ENCODE measurements around the gene CBFB. TPM values are rescaled to one million over a fixed set of nuclear protein-coding genes. Genes with fewer than 3 reads are reported as not detected.

Gene CBFB
- total and polyA plus RNA-seq, 2 experiments from 2014 or later: 26.1 to 26.9 TPM

DNA sequence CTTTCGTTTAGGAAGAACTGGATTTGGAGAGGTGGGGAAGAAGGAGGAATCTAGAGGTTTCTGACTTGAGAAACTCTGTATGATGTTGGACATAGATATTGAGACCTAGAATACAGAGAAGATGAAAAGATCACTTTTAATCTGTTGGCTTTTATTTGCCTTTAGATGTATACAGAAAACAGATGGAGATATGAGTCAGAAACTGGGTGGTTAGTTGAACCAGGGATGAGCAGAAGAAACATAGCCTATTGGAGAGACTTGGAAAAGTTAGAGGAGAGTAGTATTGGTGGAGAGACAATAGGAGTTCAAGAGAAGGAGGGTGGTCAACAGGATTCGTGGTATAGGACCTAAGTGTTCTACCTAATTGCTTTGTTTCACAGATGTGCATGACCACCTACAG, 85.8 kb downstream of the CBFB start:
- Mint-ChIP-seq H3K9me3 (no peaks in the 10 kb centered on the region; the same call in 2 of the 3 replicates), H3K4me1 (peaks cover 26% of the 10 kb centered on the region), H3K27ac (no peak overlapping the region), H3K27me3 (ENCODE audit: insufficient read depth, low read depth, poor library complexity) (peaks cover 2% of the 10 kb centered on the region), H3K36me3 (ENCODE audit: low read depth) (no peaks in the 10 kb centered on the region; the same call in 2 of the 3 replicates), H3K4me3 (no peak overlapping the region)
- H2AFZ ChIP-seq: no peak overlapping the region
- DNase-seq (ENCODE audit: low spot score): no peak
- H3K36me3 ChIP-seq (ENCODE audit: insufficient read depth): no peaks in the 10 kb centered on the region
- peaks cover 76% of the 10 kb centered on the region for H3K79me2 ChIP-seq (replicated peaks; ENCODE audit: insufficient read depth)
- H3K27me3 ChIP-seq (ENCODE audit: insufficient read depth): no peaks in the 10 kb centered on the region
- peaks cover 51% of the 10 kb centered on the region for H4K20me1 ChIP-seq (replicated peaks; ENCODE audit: insufficient read depth)
- no peak for ATAC-seq
- H3F3A ChIP-seq (replicated peaks; ENCODE audit: low read depth): no peaks in the 10 kb centered on the region; the same call in 1 of the 2 replicates
- H3K4me3 ChIP-seq: no peak overlapping the region
- H3K4me2 ChIP-seq: no peak overlapping the region
- no peak overlapping the region for H3K27ac ChIP-seq (ENCODE audit: low read depth)
- TF ChIP-seq, protein P1, sequence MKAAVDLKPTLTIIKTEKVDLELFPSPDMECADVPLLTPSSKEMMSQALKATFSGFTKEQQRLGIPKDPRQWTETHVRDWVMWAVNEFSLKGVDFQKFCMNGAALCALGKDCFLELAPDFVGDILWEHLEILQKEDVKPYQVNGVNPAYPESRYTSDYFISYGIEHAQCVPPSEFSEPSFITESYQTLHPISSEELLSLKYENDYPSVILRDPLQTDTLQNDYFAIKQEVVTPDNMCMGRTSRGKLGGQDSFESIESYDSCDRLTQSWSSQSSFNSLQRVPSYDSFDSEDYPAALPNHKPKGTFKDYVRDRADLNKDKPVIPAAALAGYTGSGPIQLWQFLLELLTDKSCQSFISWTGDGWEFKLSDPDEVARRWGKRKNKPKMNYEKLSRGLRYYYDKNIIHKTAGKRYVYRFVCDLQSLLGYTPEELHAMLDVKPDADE (IDR thresholded peaks at IDR 0.05): no peak
- no peak for TF ChIP-seq EZH2 (IDR thresholded peaks at IDR 0.05; ENCODE audit: low read depth, unreplicated experiment)
- no peak for TF ChIP-seq CREB1 (CRISPR knock-in tag; IDR thresholded peaks at IDR 0.05; ENCODE audit: low read depth)
- TF ChIP-seq, protein P2, sequence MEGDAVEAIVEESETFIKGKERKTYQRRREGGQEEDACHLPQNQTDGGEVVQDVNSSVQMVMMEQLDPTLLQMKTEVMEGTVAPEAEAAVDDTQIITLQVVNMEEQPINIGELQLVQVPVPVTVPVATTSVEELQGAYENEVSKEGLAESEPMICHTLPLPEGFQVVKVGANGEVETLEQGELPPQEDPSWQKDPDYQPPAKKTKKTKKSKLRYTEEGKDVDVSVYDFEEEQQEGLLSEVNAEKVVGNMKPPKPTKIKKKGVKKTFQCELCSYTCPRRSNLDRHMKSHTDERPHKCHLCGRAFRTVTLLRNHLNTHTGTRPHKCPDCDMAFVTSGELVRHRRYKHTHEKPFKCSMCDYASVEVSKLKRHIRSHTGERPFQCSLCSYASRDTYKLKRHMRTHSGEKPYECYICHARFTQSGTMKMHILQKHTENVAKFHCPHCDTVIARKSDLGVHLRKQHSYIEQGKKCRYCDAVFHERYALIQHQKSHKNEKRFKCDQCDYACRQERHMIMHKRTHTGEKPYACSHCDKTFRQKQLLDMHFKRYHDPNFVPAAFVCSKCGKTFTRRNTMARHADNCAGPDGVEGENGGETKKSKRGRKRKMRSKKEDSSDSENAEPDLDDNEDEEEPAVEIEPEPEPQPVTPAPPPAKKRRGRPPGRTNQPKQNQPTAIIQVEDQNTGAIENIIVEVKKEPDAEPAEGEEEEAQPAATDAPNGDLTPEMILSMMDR (conservative IDR thresholded peaks at IDR 0.05; ENCODE audit: low read depth in 2 of 2): no peak
- peaks cover 18% of the 10 kb centered on the region for H3K4me1 ChIP-seq (ENCODE audit: insufficient read depth)
- H3K9me2 ChIP-seq (ENCODE audit: insufficient read depth): no peaks in the 10 kb centered on the region

DNA sequence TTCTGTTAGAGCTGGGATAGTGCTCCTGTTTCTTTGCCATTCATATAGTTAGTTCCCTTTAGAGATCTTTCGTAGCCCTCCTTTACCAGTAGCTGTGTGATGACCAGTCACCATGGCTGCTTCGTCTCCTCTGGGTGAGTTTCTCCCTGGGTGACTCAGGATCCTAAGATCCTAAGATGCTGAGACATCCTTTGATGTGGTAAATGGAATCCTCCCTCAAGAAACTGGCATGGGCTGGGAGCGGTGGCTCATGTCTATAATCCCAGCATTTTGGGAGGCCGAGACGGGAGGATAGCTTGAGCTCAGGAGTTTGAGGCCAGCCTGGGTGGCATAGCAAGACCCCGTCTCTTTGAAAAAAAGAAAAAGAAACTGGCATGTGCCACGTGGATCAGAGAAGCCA, 86.7 kb downstream of the CBFB start:
- peaks cover 47% of the 10 kb centered on the region for H4K20me1 ChIP-seq (replicated peaks; ENCODE audit: insufficient read depth)
- H3K27me3 ChIP-seq (ENCODE audit: insufficient read depth): no peaks in the 10 kb centered on the region
- H3K36me3 ChIP-seq (ENCODE audit: insufficient read depth): no peaks in the 10 kb centered on the region; the same call in 1 of the 2 replicates
- Mint-ChIP-seq H3K4me3 (no peak overlapping the region), H3K27me3 (ENCODE audit: insufficient read depth, low read depth, poor library complexity) (peaks cover 2% of the 10 kb centered on the region), H3K36me3 (ENCODE audit: low read depth) (peaks cover 4% of the 10 kb centered on the region; the same call in 1 of the 3 replicates), H3K9me3 (no peaks in the 10 kb centered on the region), H3K4me1 (peaks cover 26% of the 10 kb centered on the region), H3K27ac (no peak overlapping the region)
- no peak overlapping the region for H2AFZ ChIP-seq
- H3K4me2 ChIP-seq: peak overlapping the region; percentile 42
- H3K9me2 ChIP-seq (ENCODE audit: insufficient read depth): no peaks in the 10 kb centered on the region
- peaks cover 69% of the 10 kb centered on the region for H3K79me2 ChIP-seq (replicated peaks; ENCODE audit: insufficient read depth)
- H3K27ac ChIP-seq (ENCODE audit: low read depth): no peak overlapping the region
- peaks cover 15% of the 10 kb centered on the region for H3K4me1 ChIP-seq (ENCODE audit: insufficient read depth)
- ATAC-seq: no peak
- TF ChIP-seq EZH2phosphoT487 (IDR thresholded peaks at IDR 0.05; ENCODE audit: unreplicated experiment): no peak
- TF ChIP-seq, protein P1 (IDR thresholded peaks at IDR 0.05): no peak
- DNase-seq (ENCODE audit: low spot score): no peak
- H3K4me3 ChIP-seq: no peak overlapping the region
- H3F3A ChIP-seq (replicated peaks; ENCODE audit: low read depth): no peaks in the 10 kb centered on the region

Data from GM23338 (cell line).